HG02678 (cell line): ENCODE data around the gene ATP4B.

Experiments
- ATAC-seq: cut with Tn5 transposase; IDR thresholded peaks from one replicate; pipeline ENCODE4 v1.9.1; 2021; ENCODE audit warnings: mild to moderate bottlenecking, moderate library complexity; ENCODE audit not compliant: unreplicated experiment

Gene ATP4B

DNA sequence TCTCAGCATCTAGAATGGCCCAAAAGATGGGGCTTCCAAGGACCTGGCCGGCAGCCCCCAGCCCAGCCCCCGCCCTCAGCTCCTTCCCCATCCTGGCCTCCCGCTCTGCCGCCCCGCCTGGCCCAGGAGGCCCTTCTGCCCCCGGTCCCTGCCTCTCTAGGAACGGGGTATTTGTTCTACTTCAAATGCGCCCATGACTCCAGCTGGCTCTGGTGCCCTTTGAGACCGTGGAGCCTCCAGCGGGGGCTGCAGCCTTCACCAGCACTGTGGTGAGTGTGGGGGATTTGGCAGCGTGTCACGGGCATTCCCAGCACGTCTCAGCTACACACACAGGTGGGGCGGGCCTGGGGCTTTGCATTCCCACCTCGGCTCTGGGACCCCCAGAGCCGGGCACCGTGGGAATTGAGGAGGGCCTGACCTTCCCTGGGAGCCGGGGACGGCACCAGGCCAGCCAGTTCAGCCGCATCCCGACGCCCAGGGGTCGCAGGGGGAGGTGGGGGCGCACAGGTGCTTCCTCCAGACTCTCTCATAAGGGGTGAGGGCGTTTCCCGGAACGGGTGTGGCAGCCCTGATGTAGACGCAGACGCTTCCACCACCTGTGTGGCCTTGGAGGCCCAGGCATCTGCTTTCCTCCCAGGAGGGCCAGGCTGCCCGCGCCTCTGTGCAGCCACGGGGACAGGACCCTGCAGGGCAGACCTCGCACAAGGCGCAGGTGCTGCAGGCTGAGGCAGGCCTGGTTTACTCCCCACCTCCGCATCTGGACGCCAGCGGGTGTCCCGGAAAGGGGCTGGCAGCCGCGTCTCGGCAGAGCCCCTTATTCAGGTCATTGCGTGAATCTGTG lies 947 bp downstream of the ATP4B start:
- ATAC-seq: no peak

DNA sequence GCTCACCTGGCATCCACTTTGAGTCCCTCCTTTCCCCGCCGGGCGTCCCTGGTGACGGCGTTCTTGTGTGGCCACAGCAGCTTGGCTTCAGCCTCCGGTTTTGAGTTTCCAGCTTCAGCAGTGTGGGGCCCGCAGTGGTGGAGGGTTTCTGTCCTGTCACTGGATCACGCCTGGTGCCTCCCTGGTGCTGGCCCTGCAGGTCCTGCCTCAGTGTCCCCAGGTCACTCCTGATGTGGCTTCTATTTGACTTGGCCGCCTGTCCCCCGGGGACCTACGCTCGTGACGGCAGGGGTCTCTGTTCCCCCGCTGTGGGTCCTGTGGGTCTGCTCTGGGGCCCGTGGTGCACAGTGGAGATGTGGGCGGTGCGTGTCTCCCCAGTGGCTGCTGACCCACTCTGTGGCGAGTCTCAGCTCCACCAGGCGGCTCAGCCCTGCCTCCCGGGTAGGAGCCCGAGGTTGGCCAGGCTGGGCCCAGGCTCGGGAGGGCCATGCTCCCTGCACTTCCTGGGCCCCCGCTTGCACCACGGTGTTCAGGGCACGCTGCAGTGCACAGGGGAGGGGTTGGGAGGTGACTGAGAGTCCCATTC lies 1.9 kb downstream of the ATP4B start:
- no peak for ATAC-seq

DNA sequence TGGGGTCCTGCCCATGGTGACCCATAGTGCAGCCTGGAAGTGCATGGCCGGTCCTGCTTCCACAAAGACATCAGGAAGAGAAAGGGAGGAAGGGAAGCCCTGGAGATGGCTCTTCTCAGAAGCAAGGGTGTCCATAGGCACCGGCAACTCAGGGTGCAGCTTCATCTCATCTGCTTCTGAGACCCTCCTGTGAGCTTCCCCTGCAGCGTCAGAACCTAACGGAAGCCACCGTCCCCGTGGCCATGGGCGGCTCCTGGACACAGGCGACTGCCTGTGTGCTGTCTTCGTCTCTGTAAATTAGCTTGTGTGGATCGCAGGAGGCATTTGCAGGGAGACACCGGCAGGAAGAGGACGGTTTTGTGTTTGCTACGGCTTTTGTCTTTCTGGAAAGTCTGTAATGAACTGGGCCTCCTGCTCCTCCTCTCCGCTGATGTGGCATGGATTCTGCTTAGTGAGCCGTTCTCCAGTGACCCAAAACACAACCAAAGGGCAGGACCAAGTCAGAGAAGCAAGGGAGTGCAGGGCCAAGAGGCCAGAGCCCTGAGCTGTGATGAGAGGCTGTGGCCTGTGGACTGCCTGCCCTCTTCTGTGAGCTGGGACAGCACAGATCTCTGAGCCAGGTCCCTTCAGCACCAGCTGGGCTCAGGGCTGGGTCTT lies 2.5 kb downstream of the ATP4B start:
- no peak for ATAC-seq

DNA sequence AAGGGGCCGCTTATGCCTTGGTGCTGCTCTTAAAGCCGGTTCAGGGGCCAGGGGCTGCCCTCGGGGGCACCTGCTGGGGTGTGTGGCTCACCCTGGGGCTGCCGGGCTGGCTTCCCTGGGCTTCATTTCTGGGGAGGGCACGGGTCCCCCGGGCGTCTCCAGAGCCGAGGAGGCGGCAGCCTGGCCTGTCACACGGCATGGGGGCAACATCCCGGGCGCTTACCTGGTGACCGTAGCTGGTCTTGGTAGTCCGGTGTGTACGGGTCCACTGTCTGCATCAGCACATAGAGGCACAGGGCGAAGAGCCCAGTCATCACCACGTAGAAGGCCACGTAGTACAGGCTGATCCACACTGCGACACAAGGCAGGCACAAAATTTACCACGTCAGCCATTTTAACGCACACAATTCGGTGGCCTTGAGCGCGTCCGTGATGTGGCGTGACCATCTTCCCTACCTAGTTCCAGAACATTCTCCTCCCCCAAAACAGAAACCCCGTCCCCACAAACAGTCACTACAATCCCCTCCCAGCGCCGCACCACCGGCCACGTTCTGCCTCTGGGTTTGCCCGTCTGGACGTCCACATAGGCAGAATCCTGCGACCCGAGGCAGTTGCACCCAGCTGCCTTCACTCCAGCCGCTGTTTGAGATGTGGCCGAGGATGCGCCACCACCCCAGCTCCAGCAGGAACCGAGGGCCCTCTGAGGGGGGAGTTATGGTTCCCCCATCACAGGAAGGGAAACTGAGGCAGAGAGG lies 3.2 kb downstream of the ATP4B start:
- ATAC-seq: no peak

DNA sequence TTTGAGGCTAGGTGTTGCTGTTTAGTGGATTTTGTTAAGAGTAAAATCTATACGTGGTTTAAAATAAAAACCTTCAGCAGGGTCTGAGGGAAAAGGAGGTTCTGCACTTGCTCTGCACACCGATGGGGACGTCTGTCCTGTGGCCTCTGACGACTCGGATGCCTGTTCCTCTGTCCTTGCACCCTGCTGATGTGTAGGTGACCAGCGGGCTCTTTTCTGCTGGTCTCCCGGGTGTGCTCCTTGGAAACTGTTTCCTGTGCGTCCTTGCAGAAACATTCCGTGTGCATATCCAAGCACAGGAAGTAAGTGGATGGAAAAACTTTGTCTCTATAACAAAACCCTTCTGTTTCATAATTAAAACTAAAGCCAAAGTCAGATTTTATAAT lies 3.8 kb downstream of the ATP4B start:
- no peak for ATAC-seq

DNA sequence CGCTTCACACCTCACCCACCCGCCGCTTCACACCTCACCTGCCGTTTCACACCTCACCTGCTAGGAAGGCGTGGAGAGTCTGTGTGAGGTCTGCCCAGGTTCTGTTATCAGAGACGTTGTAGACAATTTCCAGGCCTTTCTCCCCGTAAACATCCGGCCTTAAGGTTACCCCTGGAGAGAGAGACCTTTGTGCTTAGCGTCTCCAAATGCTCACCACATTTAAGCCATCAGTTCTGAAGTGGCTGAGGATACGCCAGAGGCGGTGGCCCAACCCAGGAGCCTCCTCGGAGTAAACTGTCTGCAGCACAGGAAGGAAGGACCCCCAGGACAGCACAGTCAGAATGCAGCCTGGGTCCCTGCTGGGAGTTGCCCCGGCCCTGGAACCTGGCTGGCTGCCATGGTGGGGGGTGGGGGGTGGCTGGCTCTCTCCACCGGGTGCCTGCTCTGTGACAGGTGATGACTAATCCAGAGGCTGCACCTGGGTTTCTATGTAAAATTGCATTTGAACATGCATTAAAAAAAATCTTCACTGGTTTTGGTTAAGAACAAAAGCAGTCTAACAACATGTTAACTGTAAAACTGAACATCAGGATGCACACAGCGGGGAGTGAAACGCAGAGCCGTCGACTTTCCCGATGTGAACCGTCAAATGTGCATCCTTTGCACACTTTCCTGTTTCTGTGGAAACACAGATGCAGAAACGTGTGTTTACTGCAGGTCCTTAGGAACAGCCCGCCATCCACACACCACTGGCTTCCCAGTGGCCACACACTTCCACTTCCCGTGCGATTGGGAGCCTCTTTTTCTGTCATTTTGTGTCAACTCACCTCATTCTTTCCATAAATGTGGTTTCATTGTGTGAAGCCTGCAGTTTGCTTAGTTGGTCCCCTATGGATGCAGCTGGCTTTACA lies 4.5 kb downstream of the ATP4B start:
- no peak for ATAC-seq

DNA sequence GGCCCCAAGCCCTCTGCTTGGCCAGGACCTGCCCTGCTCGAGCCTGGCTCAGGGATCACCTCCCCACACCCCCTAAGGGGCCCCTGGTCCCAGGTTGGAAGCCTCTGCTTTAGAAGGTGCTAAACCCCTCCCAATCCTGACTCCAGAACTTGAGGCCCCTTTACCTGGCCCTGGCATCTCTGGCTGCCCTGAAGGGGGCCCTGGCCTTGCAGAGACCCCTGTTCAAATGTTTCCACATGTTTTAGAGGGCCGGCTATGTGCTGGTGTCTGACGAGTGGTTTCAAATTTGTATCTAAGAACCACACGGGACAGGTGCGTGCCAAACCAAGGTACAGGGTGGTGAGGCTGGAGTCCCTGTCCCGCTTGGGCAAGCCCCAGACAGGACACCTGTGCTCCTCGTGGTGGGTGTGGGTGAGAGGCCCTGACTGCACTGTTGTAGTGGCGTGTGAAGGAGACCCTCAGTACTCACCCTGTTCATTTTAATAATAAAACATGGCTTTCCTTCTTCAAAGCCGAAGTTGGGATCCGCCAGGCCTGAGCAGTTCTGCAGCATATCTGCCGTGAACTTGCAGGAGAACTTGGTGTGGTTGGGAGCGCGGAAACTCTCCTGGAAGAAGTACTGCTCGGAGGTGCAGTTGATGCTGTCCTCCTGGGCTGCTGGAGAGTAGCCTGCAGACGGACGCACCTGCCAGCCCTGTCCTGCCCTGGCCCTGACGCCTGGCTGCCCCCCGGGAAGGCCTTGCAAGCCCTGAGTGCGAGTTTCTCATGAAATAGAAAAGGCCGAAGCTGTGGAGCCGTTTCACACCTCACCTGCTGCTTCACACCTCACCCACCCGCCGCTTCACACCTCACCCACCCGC lies 5.4 kb downstream of the ATP4B start:
- ATAC-seq: no peak

DNA sequence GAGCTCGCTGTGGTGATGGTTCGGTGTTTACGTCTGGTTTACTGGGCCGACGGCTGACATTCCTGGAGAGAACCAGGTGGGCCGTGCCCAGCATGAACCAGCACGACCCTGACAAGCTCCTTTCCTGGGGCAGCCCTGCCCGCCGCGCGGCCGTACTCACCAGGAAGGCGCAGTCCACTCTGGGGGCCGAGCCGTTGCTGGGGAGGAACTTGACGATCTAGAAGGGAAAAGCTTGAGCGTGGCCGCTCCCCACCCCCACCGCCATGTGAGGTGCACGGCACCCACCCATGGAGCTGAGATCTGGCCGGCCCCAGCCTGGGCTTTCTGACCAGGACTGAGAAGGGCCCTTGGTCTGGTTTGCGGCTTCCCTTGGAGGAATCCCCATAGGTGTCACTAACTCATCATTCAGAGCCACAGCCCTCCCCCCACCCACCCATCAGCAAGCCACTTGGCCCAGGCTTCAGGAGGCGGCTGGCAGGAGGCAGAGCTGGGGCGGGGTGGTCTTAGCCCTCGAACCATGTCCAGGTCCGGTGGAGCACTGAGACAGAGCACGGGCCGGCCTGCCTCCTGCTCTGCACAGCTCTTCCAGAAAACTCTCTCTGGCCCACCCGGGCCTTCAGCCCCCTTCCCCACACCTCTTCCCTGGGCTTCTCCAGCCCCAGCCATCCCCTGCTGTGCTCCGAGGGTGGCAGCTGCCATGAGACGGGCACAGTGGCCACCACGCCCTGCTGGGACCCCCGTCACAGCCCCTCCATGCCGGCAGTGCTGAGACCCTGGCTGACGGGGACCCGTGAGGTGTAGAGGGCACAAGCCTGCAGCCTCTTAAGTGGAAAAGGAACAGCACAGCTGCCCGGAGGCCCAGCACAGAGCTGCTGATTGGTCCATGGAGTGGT lies 6.2 kb downstream of the ATP4B start:
- no peak for ATAC-seq

DNA sequence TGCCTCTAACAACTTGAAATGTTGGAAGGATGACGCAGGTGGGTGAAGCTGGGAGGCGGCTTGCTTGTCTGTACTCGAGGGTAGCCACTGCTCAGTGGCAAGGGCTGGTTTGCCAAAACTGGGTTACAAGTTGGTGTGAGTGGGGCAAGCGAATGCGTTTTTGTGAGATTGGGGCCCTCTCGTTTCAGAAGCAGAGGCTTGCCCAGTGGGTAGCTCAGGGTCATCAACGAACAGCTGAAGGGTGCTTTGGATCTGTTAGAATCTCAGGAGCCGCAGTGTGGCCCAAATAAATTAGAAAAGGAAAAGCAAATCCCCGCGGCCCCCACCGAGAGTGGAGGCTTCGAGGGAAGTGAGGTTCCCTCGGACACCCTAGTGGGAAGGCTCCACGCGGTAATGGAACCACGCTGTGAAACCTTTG lies 7.3 kb downstream of the ATP4B start:
- ATAC-seq: no peak

DNA sequence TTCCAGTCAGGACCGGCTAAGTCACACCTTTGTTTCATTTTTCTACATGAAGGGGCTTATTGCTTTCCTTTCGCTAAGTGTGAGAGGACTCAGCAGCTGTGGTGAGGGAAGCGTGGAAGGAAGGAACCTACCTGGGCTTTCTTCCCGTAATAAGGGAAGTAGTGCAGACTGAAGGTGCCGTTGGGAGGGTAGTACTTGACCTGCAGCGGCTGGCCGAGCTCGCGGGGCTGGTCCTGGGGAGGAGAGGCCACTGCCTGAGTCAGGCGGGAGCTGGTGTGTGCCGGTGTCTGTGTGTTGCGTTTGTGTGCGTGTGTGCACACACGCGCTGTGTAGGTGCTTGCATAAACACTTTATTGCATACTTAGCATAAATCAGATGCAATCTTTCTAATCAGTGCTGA lies 7.7 kb downstream of the ATP4B start:
- ATAC-seq: no peak

DNA sequence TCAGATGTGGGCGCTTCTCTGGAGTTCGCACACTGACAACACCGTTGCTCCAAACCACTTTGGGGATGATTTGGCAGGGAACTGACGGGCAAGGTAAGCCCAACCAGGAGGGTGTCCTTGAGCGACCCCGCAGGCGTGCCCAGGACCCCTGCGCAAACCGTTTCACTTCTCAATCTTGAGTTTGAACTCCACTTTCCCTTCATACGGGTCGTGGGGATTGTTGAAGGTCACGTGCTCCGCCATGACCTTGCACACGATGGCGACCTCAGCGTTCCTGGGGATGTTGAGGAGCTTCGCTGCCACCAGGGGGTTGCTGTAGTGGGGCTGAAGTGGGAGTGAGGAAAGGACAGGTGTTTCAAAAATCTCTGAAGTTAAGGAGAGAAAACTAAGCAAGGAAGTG lies 8.8 kb downstream of the ATP4B start:
- ATAC-seq: no peak

DNA sequence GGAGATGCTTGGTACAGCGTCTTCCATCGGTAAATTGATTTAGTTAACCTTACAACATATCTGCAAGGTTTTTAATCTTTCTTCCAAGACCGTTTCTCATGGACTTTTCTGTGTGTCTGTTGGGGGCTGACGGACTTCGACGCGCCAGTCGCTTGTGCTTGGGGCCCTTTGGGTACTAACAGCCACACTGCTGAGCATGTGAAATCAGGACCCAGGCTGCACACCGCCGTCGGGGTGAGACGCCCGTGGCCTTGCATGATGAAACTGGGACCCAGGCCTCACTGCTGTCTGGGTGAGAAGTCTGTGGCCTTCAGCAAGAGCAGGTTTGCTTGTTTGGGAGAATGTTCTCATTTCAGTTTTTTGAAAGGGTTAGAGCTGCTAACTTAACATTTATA lies 9.8 kb downstream of the ATP4B start:
- ATAC-seq: no peak

DNA sequence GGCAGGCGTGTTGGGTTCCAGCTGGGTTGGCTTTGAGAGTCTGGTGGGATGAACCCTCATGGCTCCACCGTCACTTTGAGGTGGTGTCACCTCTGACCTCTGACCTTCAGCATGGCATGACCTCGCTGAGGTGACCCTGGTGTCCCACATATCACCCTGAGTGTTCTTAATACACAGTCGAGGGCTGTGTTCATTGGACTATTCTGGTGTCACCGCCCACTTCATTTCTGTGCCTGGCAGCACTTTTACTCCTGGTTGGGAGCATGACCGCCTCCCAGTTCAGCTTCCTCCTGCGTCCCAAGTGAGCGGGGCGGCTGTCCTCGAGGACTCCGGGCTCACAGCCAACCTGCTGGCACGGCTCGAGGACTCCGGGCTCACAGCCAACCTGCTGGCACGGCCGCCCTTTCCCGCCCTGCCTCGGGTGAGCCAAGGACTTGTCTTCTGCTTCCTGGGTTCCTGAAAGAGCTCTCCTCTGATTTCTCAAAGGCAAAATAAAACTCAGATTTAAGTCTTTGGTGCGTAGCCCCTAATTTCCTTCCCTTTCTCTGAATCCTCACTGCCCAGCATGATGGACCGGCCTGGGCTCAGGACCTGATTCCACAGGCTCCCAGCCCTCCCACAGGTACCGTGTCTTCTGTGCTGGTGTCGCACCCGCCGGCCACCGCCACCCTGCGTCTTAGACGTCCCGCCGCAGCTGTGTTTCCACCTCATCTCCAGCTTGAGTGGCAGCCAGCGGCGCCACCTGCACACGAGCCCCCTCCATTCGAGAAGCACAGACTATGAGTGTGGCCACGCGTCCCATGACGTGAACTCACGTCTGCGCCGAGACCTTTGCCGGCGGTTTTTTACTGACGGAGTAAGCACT lies 10.4 kb downstream of the ATP4B start:
- no peak for ATAC-seq

DNA sequence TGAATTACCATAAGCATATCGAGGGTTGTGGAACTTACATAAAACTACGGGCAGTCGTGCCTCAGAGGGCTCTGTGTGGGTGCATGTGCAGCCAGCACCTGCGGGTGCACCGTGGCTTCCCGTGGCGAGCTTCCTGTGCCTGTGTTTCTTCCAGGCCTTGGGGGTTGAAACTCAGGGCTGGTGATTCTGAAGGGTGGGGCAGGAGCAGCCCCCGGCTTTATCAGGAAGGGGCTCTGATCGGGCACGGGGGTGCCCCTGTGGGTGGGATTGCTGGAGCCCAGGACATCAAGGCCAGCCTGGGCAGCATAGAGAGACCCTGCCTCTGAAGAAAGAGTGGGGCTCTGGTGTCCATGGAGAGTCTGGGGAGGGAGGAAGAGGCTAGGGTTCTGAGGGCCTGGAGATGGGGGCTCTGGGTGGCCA lies 11.1 kb downstream of the ATP4B start:
- ATAC-seq: no peak

DNA sequence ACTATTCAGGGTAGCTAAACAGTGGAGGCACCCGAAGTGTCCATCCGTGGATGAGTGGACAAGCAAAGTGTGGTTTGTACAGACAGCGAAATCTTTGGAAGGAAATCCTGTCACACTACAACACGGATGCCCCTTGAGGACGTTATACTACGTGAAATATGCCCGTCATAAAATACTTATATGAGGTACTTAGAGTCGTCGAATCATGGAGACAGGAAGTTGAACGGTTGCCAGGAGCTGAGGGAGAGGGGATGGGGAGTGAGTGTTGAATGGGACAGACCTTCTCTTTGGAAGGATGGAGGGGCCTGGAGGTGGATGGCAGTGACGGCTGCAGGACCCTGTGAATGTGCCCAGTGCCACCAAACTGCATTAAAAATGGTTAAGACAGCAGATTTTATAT lies 11.6 kb downstream of the ATP4B start:
- ATAC-seq: no peak

DNA sequence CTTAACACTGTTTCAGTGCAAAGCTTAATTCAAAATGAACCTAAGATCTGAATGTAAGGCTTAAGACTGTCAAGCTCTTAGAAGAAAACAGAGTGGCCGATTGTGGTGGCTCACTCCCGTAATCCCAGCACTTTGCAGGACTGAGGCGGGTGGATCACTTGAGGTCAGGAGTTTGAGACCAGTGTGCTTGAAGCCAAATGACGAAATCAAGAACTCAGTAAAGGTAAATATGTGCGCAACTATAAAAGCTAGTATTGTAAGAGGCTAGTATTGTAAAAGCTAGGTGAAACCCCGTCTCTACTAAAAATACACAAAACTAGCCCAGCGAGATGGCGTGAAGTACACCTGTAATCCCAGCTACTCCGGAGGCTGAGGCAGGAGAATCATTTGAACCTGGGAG lies 12.7 kb downstream of the ATP4B start:
- no peak for ATAC-seq

DNA sequence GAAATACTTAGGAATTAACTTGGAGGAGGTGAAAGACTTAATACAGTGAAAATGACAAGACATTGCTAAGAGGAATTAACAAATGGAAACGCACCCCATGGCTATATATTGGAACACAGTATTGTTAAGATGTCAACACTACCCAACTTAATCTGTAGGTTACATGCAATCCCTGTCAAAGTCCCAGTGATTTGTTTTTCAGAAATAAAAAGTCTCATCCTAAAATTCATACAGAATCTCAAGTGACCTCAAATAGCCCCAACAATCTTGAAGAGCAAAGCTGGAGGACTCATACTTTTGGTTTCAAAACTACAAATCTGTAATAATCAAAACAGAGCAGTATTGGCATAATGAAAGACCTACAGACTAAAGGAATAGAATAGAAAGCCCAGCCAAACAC lies 13.2 kb downstream of the ATP4B start:
- no peak for ATAC-seq

DNA sequence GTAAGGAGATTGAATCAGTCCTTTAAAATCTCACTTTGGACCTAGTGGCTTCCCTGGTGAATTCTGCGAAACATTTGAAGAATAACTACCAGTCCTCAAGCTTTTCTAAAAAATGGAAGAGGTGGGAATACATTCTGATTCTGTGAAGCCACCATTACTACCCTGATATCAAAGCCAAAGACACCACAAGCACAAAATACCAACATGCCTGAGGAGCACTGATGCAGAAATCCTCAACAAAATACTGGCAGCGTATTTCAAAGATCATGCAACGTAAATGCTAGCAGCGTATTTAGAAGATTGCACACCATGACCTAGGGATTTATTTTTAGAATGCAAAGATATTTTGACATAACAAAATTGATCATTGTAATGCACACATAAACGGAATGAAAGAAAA lies 14.4 kb downstream of the ATP4B start:
- no peak for ATAC-seq
